ENCODE results near the gene SPATS2L.

SPATS2L gene

GRCh38 chr2:200459101-200459500, 152.6 kb downstream of the SPATS2L start:
- no peak for TF ChIP-seq ZNF274 (IDR thresholded peaks at IDR 0.05; ENCODE audit: low read depth, low read length)
- no peak overlapping the region for H3K4me3 ChIP-seq (ENCODE audit: low read length)

- TF ChIP-seq ZNF274 (IDR thresholded peaks at IDR 0.05; ENCODE audit: low read depth, low read length): no peak
These were observed 155.6 kb downstream of the SPATS2L start for GRCh38 chr2:200461846-200462710.

GRCh38 chr2:200463452-200463851, 157.0 kb downstream of the SPATS2L start:
- H3K4me3 ChIP-seq (ENCODE audit: low read length): no peak overlapping the region
- TF ChIP-seq ZNF274 (IDR thresholded peaks at IDR 0.05; ENCODE audit: low read depth, low read length): no peak

More at GRCh38 chr2:200461846-200462710, 155.6 kb downstream of the SPATS2L start:
- no peak overlapping the region for H3K4me3 ChIP-seq (ENCODE audit: low read length)

- no peak for TF ChIP-seq ZNF274 (IDR thresholded peaks at IDR 0.05; ENCODE audit: low read depth, low read length)
- no peak overlapping the region for H3K4me3 ChIP-seq (ENCODE audit: low read length)
These were observed 160.2 kb downstream of the SPATS2L start for GRCh38 chr2:200466425-200467418.

- no peak for TF ChIP-seq ZNF274 (IDR thresholded peaks at IDR 0.05; ENCODE audit: low read depth, low read length)
- no peak overlapping the region for H3K4me3 ChIP-seq (ENCODE audit: low read length)
These were observed 161.6 kb downstream of the SPATS2L start for GRCh38 chr2:200467806-200468681.

- no peak for TF ChIP-seq ZNF274 (IDR thresholded peaks at IDR 0.05; ENCODE audit: low read depth, low read length)
These were observed 163.3 kb downstream of the SPATS2L start for GRCh38 chr2:200469708-200470211.

GRCh38 chr2:200470230-200470629, 163.7 kb downstream of the SPATS2L start:
- TF ChIP-seq ZNF274 (IDR thresholded peaks at IDR 0.05; ENCODE audit: low read depth, low read length): no peak
- H3K4me3 ChIP-seq (ENCODE audit: low read length): no peak overlapping the region

More at GRCh38 chr2:200469708-200470211, 163.3 kb downstream of the SPATS2L start:
- no peak overlapping the region for H3K4me3 ChIP-seq (ENCODE audit: low read length)

- TF ChIP-seq ZNF274 (IDR thresholded peaks at IDR 0.05; ENCODE audit: low read depth, low read length): no peak
These were observed 164.9 kb downstream of the SPATS2L start for GRCh38 chr2:200471324-200471848.

GRCh38 chr2:200471928-200472645, 165.6 kb downstream of the SPATS2L start:
- H3K4me3 ChIP-seq (ENCODE audit: low read length): no peak overlapping the region
- no peak for TF ChIP-seq ZNF274 (IDR thresholded peaks at IDR 0.05; ENCODE audit: low read depth, low read length)

More at GRCh38 chr2:200471324-200471848, 164.9 kb downstream of the SPATS2L start:
- no peak overlapping the region for H3K4me3 ChIP-seq (ENCODE audit: low read length)

- TF ChIP-seq ZNF274 (IDR thresholded peaks at IDR 0.05; ENCODE audit: low read depth, low read length): no peak
- H3K4me3 ChIP-seq (ENCODE audit: low read length): no peak overlapping the region
These were observed 166.5 kb downstream of the SPATS2L start for GRCh38 chr2:200472853-200473464.

- no peak for TF ChIP-seq ZNF274 (IDR thresholded peaks at IDR 0.05; ENCODE audit: low read depth, low read length)
- H3K4me3 ChIP-seq (ENCODE audit: low read length): no peak overlapping the region
These were observed 169.3 kb downstream of the SPATS2L start for GRCh38 chr2:200475795-200476194.

GRCh38 chr2:200476836-200477235, 170.3 kb downstream of the SPATS2L start:
- no peak overlapping the region for H3K4me3 ChIP-seq (ENCODE audit: low read length)
- TF ChIP-seq ZNF274 (IDR thresholded peaks at IDR 0.05; ENCODE audit: low read depth, low read length): no peak
